ENCODE results near the gene TBP. TPM values are rescaled to one million over a fixed set of nuclear protein-coding genes. Genes with fewer than 3 reads are reported as not detected.

The TBP gene
- total RNA-seq, 2 donors from 2014 or later: 19.6 to 36.9 TPM

- WGBS: 46% methylated on average over 5 of the region's 5 CpGs
- Histone ChIP-seq H3K4me3 (no peak overlapping the region), H3K27me3 (replicated peaks; ENCODE audit: insufficient read depth) (no peaks in the 10 kb centered on the region), H3K27ac (no peak overlapping the region), H3K36me3 (no peaks in the 10 kb centered on the region), H3K9me3 (no peaks in the 10 kb centered on the region), H3K4me1 (replicated peaks) (no peaks in the 10 kb centered on the region)
- peak; percentile 19 for TF ChIP-seq POLR2AphosphoS5 (IDR thresholded peaks at IDR 0.05)
- TF ChIP-seq CTCF (IDR thresholded peaks at IDR 0.05): peak; percentile 64 to 82 (median 78)
- no peak for TF ChIP-seq POLR2A (IDR thresholded peaks at IDR 0.05)
- intact Hi-C loops (cut with DNase I): loop anchor here (2.0 to 10.0 kb wide), 2 partner anchors 225 to 699 kb away; partner anchors contain the start of gene FAM120B
- peak; percentile 70 for DNase-seq (ENCODE audit: low spot score)
Observed at GRCh38 chr6:170529839-170530469, 24.2 kb upstream of the TBP start.

DNA sequence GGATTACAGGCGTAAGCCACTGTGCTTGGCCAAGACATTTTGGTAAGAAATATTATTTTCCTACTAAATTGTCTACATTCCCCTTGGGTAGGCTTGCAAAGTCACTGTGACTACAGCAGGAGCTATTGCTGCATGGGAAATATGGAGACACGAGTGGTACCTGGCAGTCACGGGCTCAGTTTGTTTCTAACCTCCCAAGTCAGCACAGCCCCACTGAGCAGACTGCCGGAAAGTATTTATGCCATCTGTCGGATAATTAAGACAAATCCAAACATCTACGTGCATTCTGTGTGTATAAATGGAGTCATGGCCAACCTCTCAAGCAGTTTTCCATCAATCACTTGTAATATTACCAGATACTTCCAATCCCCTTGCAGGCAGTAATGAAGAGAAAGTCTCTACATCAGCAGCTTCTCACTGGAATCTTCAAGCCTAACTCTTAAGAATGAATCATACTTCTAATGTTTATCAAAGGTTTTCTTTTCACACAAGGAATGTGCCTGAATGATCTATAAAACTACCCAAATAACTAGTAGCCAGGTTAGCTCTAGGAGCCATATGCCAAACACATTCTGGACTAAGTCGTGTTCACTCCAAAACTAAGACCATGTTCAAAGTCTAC is 21.2 kb upstream of the TBP start:
- no peaks in the 10 kb centered on the region for H3K27me3 ChIP-seq (replicated peaks; ENCODE audit: insufficient read depth)
- H3K4me3 ChIP-seq: no peak overlapping the region
- 85% methylated on average over 7 of the region's 7 CpGs for WGBS
- no peaks in the 10 kb centered on the region for H3K4me1 ChIP-seq (replicated peaks)
- intact Hi-C loops (cut with DNase I): no loop called here
- DNase-seq (ENCODE audit: low spot score): no peak
- TF ChIP-seq CTCF (IDR thresholded peaks at IDR 0.05): no peak
- no peak for TF ChIP-seq POLR2A (IDR thresholded peaks at IDR 0.05)
- TF ChIP-seq POLR2AphosphoS5 (IDR thresholded peaks at IDR 0.05): no peak
- no peaks in the 10 kb centered on the region for H3K9me3 ChIP-seq
- no peak overlapping the region for H3K27ac ChIP-seq
- peaks cover 4 to 12% of the 10 kb centered on the region in 2 donors for H3K36me3 ChIP-seq

- WGBS: 75% methylated on average over 2 of the region's 2 CpGs
- Histone ChIP-seq H3K27me3 (replicated peaks; ENCODE audit: insufficient read depth) (no peaks in the 10 kb centered on the region), H3K4me3 (no peak overlapping the region), H3K4me1 (replicated peaks) (no peaks in the 10 kb centered on the region), H3K36me3 (peaks cover 4 to 12% of the 10 kb centered on the region in 2 donors), H3K27ac (no peak overlapping the region), H3K9me3 (no peaks in the 10 kb centered on the region)
- no peak for TF ChIP-seq POLR2A (IDR thresholded peaks at IDR 0.05)
- no peak for TF ChIP-seq CTCF (IDR thresholded peaks at IDR 0.05)
- TF ChIP-seq POLR2AphosphoS5 (IDR thresholded peaks at IDR 0.05): no peak
- intact Hi-C loops (cut with DNase I): no loop called here
- no peak for DNase-seq (ENCODE audit: low spot score)
Observed at GRCh38 chr6:170533792-170534191, 20.4 kb upstream of the TBP start.

DNA sequence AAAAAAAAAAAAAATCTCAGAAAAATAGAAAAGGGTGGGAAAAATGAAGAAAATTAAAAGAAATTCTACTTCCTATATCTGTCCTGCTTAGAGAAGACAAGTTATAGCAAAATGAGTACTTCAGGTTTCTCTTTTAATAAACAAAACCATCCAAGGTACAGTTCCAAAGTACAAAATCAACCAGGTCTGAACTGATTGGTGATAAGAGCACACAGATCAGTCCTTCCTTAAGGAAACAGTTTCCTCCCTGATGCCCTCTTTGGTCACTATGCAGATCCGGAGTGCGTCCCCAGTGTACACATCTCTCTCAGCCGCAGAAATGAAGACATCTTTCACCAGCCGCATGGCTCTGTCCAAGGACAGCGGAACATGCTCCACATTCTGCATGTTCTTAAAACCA is 19.2 kb upstream of the TBP start:
- Histone ChIP-seq H3K4me1 (replicated peaks) (no peaks in the 10 kb centered on the region), H3K27me3 (replicated peaks; ENCODE audit: insufficient read depth) (no peaks in the 10 kb centered on the region), H3K4me3 (no peak overlapping the region), H3K9me3 (no peaks in the 10 kb centered on the region), H3K27ac (no peak overlapping the region), H3K36me3 (peaks cover 4 to 12% of the 10 kb centered on the region in 2 donors)
- intact Hi-C loops (cut with DNase I): loop anchor here (5.0 kb wide), 1 partner anchor 743 kb away; no protein-coding TSS in a partner anchor
- TF ChIP-seq POLR2A (IDR thresholded peaks at IDR 0.05) (no peak), POLR2AphosphoS5 (IDR thresholded peaks at IDR 0.05) (no peak), CTCF (IDR thresholded peaks at IDR 0.05) (no peak)
- DNase-seq (ENCODE audit: low spot score): no peak
- WGBS: 94% methylated on average over 5 of the region's 5 CpGs

Measured in prostate gland (tissue), 2 donors.